GM18519 (cell line): ENCODE data around the gene SMIM12.

Experiments
- ATAC-seq: cut with Tn5 transposase; IDR thresholded peaks from one replicate; pipeline ENCODE4 v1.9.1; 2021; ENCODE audit warnings: mild to moderate bottlenecking, moderate library complexity; ENCODE audit not compliant: unreplicated experiment, low FRiP score

Gene SMIM12

DNA sequence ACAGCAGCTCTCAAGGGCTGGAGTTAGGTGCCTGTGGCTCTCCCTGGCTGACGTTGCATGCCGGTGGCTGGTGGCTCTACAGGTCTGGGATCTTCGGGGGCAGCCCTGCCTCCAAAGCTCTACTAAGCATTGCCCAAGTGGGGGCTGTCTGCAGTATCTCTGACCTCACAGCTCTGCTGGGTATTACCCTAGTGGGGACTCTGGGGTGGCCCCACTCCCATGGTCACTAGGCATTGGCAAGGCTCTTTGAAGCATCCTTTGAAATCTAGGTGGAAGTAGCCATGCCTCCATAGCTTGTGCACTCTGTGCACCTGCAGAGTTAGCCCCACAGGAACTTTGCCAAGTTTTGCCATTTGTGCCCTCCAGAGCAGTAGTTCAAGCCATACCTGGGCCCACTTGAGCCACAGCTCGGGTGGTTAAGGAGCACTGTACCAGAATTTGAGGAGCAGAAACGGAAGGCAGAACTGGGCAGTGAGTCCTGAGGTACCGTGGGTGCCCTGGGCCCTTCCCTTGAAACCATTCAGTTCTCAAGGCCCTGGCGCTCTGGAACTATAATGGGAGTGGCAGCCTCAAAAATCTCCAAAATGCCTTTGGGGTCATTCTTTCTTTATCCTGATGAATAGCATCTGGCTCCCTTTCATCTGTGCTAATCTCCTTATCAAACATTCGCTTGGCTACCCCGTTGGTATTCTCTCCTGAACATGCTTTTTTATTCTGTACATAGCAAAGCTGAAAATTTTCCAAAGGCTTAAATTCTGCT, 51.3 kb downstream of the SMIM12 start:
- no peak for ATAC-seq

DNA sequence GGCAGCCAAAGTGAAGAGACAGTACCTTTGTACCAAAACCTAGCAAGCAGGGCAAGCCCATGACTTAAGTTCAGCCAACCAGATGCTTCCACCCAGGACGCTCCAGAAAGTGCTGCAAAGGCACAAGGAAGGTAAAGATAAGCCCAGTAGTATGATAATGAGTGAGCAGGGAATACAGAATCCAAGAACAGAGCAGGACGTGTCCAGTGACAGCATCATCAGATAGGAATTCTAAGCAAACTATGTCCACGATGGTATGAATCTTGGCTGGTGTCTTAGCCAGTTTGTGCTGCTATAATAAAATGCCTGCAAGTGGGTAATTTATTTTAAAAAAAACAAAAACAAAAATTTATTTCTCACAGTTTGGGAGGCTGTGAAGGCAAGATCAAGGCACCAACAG, 53.2 kb downstream of the SMIM12 start:
- no peak for ATAC-seq

DNA sequence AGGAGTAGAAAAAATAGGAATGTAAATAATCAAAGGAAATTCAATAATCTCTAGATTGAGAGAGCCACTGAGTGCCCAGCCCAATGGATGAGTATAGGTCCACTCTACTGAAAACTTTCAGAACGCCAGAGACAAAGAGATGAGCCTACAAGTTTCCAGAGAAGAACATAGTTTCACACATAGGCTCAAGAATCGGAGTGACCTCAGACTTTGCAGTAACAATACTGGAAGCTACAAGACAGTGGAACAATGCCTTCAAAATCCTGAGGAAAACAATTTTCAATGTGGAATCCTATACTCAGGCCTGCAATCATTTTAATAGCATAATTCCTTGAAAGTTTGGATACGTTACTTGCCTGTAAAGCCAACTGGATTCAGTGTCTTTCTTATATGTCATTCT, 55.8 kb downstream of the SMIM12 start:
- ATAC-seq: no peak
